HG03460 (cell line): ENCODE data around the gene GPHN.

Experiments used
- ATAC-seq: cut with Tn5 transposase; IDR thresholded peaks from one replicate; pipeline ENCODE4 v1.9.1; 2021; ENCODE audit not compliant: unreplicated experiment

The GPHN gene

DNA sequence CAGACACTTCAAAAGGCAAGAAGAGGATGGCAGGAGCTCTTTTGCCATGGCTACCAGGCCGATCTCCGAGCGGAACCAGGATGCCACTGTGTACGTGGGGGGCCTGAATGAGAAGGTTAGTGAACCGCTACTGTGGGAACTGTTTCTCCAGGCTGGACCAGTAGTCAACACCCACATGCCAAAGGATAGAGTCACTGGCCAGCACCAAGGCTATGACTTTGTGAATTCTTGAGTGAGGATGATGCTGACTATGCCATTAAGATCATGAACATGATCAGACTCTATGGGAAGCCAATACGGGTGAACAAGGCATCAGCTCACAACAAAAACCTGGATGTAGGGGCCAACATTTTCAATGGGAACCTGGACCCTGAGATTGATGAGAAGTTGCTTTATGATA is 691.1 kb downstream of the GPHN start:
- no peak for ATAC-seq

DNA sequence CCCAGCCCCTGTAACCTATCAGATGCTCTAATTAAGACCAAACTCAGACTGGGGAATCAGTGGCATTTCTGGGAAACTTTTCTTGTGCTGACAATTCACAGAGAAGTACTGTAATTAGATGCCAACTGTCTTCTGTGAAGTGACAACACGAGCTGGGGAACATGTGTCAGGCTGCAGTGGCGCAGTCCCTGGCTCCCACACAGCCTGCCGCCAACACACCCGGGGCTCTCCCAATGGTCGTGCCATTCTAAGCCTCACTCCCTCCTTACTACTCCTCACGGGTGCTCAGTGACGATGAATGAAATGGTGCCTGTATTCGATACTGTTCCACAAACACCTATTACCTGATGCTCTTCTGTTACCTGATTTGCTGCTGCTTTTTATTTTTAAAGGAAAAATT is 699.9 kb downstream of the GPHN start:
- ATAC-seq: no peak

DNA sequence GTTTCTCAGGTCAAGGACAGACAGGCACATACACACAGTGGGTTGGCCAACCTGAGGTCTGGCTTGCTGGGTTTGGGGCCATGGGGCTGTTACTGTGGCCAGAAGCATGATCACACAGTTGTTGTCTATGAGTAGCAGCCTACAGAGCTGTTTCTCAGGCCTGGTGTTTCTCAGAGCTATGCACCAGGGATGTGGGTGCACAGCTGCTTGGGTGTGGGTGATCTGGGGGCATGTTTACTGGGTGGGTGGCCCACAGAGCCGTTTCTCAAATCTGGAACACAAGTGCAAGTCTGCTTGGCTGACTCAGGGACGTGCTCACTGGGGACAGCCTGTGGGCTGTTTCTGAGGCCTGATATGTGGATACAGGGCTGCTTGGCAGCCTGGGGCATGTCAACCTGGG is 710.2 kb downstream of the GPHN start:
- no peak for ATAC-seq

DNA sequence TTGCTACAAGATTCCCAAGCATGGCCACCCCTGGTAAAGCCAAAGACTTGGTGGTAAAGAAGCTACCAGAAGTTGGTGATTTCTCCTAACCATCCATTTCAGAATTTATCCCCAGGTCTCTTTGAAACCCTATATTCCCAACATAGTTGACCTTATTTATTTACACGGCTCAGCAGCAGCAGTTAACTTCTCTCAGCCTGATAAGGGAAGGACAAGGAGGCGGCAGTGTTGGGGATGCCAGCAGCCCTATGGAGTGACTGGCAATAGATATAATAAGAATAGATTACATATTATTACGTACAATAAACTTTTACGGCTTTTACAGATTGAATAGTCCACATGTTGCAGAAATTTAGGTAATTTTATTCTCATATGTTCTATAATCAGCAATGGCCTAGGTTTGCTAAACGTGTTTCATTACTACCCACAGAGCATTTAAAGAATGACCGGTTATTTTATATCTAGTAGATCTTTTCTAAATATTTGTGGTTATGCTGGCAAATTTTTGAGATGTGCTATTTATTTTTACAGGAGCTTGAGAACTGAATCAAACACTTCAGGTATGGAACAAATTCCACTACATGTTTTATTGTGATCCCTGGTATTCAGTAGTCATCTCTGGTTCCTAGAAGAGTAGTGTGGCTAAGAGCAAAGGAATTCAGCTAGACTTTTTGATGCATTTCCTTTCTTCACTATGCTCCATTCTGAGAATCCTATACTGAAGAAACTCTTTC is 713.5 kb downstream of the GPHN start:
- no peak for ATAC-seq

DNA sequence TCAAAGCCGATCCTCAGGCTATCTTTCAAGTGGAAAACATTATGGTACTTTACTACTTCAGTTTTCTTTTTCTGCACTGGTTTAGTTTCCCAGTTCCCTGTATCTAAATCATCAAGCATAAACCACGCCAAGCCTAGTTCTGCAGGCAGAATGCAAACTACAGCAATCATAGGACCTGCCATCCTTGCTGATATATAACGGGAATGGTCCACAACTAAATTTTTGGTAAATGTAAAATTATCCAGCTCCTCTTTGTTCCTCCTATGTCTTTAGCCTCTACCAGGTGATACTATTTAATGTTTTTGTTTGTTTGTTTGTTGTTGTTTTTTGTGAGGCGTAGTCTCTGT is 714.0 kb downstream of the GPHN start:
- no peak for ATAC-seq

DNA sequence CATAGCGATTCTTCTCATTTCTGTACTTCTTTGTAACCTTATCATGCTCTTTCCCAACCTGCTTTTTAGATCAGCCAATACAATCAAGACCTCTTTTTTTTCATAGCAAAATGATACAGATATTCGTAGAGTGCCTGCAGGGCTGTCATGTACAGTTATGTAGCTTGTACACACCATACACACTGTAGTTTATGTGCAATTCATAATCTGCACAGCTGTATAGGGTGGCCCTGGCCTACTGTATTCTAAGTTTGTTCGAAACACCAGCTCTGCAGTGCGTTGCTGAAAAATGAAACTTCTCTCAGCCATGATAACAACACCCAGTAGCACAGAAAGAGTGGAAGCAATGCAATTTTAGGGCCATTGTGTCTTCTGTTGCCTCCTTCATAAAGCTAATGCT is 717.6 kb downstream of the GPHN start:
- ATAC-seq: no peak

DNA sequence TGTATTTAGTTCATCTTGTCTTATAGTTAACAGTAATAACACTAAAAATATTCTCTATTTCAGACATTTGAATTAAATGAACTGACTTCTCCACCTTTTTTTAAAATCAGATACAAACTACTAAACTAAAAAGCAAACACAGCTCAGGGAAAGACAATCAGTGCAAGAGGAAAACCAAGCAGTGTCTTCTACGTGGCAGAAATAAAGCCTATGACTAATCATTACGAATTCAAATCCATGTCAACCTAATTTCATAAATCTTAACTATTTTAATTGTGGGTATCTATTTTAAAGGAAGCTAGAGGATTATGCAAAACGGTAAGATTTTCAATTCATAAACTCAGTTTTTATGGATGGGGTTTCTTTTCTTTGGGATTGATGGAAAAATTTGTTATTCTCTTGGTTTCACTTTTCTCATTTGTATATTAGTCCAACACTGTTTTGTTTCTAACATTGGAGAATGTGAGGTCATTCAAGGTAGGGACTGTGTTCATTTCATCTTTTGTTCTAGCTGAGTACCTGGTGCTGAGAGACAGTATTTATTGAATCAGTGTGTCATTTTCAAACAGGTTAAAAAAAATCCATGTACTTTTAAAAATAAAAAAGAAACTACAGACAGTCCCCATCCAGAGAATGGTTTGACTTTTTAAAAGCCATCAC is 720.5 kb downstream of the GPHN start:
- no peak for ATAC-seq
